IMR-90 (cell line): ENCODE results near the gene PDE5A. TPM values are rescaled to one million over a fixed set of nuclear protein-coding genes. Genes with fewer than 3 reads are reported as not detected.

Experiments
- ATAC-seq: fragments of 200-7000 bp; cut with Tn5 transposase; 2 replicates; pipeline ENCODE4 v1.9.1; 2020; ENCODE audit warnings: low read depth, mild to moderate bottlenecking, moderate library complexity
- BruUV-seq: library from RNA; stranded (reverse); fragments of 400-500 nt; replicated peaks from 2 replicates; lab custom pipeline; 2021; lab: Mats Ljungman, UMichigan
- CTCF ChIA-PET: fragments of 300-600 bp; formaldehyde crosslinking; extraction: SDS; loops from one replicate; lab custom pipeline; 2021; ENCODE audit warnings: antibody characterized with exemption; lab: Yijun Ruan, JAX
- POLR2A ChIA-PET: fragments of 300-600 bp; sonication (Branson Sonifier 250); formaldehyde crosslinking; loops from one replicate; lab custom pipeline; 2022; ENCODE audit warnings: antibody characterized with exemption; ENCODE audit not compliant: unreplicated experiment; lab: Charles Lee
- DNase-seq: peaks from one replicate; pipeline ENCODE4 v3.0.0; 2013
- H2AFZ ChIP-seq: replicated peaks from 2 replicates; pipeline ENCODE3; 2013; ENCODE audit warnings: low read length, mild to moderate bottlenecking; ENCODE audit not compliant: poor library complexity
- H2AK5ac ChIP-seq: 2 replicates; pipeline ENCODE4 v1.6.1; 2013; ENCODE audit warnings: low read depth, low read length, inconsistent platforms
- H2AK9ac ChIP-seq: replicated peaks from 2 replicates; pipeline ENCODE3; 2013; ENCODE audit warnings: mild to moderate bottlenecking, low read depth, low read length, moderate library complexity; ENCODE audit not compliant: poor library complexity
- H2BK120ac ChIP-seq: 2 replicates; pipeline ENCODE4 v1.6.1; 2013; ENCODE audit warnings: low read depth, low read length, inconsistent platforms
- H2BK15ac ChIP-seq: 3 replicates; pipeline ENCODE4 v1.6.1; 2013; ENCODE audit warnings: low read depth, low read length, inconsistent platforms
- H2BK20ac ChIP-seq: 2 replicates; pipeline ENCODE4 v1.6.1; 2013; ENCODE audit warnings: low read depth, mild to moderate bottlenecking, inconsistent platforms, low read length, moderate library complexity
- H2BK5ac ChIP-seq: 2 replicates; pipeline ENCODE4 v1.6.1; 2013; ENCODE audit warnings: mild to moderate bottlenecking, low read depth, low read length, inconsistent platforms; ENCODE audit not compliant: poor library complexity, severe bottlenecking
- H3K14ac ChIP-seq: replicated peaks from 2 replicates; pipeline ENCODE4 v1.6.1; 2013; ENCODE audit warnings: low read depth, low read length, inconsistent platforms
- H3K18ac ChIP-seq: 2 replicates; pipeline ENCODE4 v1.6.1; 2013; ENCODE audit warnings: low read depth, low read length, control low read depth
- H3K23ac ChIP-seq: 2 replicates; pipeline ENCODE4 v1.6.1; 2013; ENCODE audit warnings: low read depth, low read length, inconsistent platforms
- H3K27ac ChIP-seq: 2 replicates; pipeline ENCODE4 v1.5.1; 2013; ENCODE audit warnings: mild to moderate bottlenecking, control low read depth, low read length; ENCODE audit not compliant: insufficient read depth
- H3K27me3 ChIP-seq: 2 replicates; pipeline ENCODE4 v1.6.1; 2013; ENCODE audit warnings: low read length; ENCODE audit not compliant: control insufficient read depth, insufficient read depth
- H3K36me3 ChIP-seq: 2 replicates; pipeline ENCODE4 v1.6.1; 2013; ENCODE audit warnings: low read length, mixed read lengths; ENCODE audit not compliant: control insufficient read depth, insufficient read depth
- H3K4ac ChIP-seq: 2 replicates; pipeline ENCODE4 v1.6.1; 2013; ENCODE audit warnings: low read depth, low read length, inconsistent platforms
- H3K4me1 ChIP-seq: 2 replicates; pipeline ENCODE4 v1.6.1; 2013; ENCODE audit warnings: low read length, mixed read lengths; ENCODE audit not compliant: control insufficient read depth, insufficient read depth
- H3K4me2 ChIP-seq: 2 replicates; pipeline ENCODE4 v1.6.1; 2013; ENCODE audit warnings: low read depth, mild to moderate bottlenecking, control low read depth, low read length, moderate library complexity
- H3K4me3 ChIP-seq: 2 replicates; pipeline ENCODE4 v1.5.1; 2013; ENCODE audit warnings: low read depth, mild to moderate bottlenecking, control low read depth, low read length, moderate library complexity; ENCODE audit not compliant: insufficient read depth
- H3K56ac ChIP-seq: 2 replicates; pipeline ENCODE4 v1.6.1; 2013; ENCODE audit warnings: low read length, inconsistent platforms; ENCODE audit not compliant: insufficient read depth; ENCODE audit errors: extremely low read depth
- H3K79me1 ChIP-seq, 2 experiments: 2 replicates each; pipeline ENCODE4 v1.6.1; 2013; ENCODE audit warnings: low read length in 2 of 2, inconsistent platforms in 1 of 2, low read depth in 1 of 2
- H3K9ac ChIP-seq: 2 replicates; pipeline ENCODE4 v1.6.1; 2013; ENCODE audit warnings: low read depth, low read length, control low read depth
- H3K9me1 ChIP-seq: 2 replicates; pipeline ENCODE4 v1.6.1; 2013; ENCODE audit warnings: low read length, inconsistent platforms; ENCODE audit not compliant: insufficient read depth
- H3K9me3 ChIP-seq: 2 replicates; pipeline ENCODE4 v1.6.1; 2013; ENCODE audit warnings: low read length; ENCODE audit not compliant: control insufficient read depth, insufficient read depth
- H4K20me1 ChIP-seq: 2 replicates; pipeline ENCODE4 v1.6.1; 2013; ENCODE audit warnings: low read length, inconsistent platforms; ENCODE audit not compliant: insufficient read depth
- H4K5ac ChIP-seq: 2 replicates; pipeline ENCODE4 v1.6.1; 2013; ENCODE audit warnings: mild to moderate bottlenecking, low read depth, low read length, control low read depth
- H4K8ac ChIP-seq, 2 experiments: 2 replicates each; pipeline ENCODE4 v1.6.1; 2013; ENCODE audit warnings: low read depth in 2 of 2, low read length in 2 of 2, control low read depth in 1 of 2, inconsistent platforms in 1 of 2
- H4K91ac ChIP-seq: 2 replicates; pipeline ENCODE4 v1.6.1; 2013; ENCODE audit warnings: low read depth, low read length, inconsistent platforms; ENCODE audit not compliant: insufficient read depth
- CEBPB ChIP-seq: IDR thresholded peaks from 2 replicates; pipeline ENCODE4 v1.6.1; 2012; ENCODE audit warnings: low read depth, low read length, improper control_type of control experiment
- ELK1 ChIP-seq: fragments of 150-350 bp; IDR thresholded peaks from 2 replicates; pipeline ENCODE4 v1.6.1; 2016; ENCODE audit warnings: low read depth, mild to moderate bottlenecking, low read length, moderate library complexity, borderline replicate concordance
- WGBS, 2 experiments: methylation state at CpG; one replicate each; pipeline versions ENCODE4 v1.1.5 to v1.1.7; 2013; ENCODE audit warnings: missing lambda C conversion rate in 2 of 2; ENCODE audit not compliant: insufficient read length in 1 of 2; ENCODE audit errors: extremely low coverage in 2 of 2; 5-methylcytosine and 5-hydroxymethylcytosine counted together
- dilution Hi-C: fragments of 300-500 bp; cut with HindIII; formaldehyde crosslinking; loops from one replicate; pipeline ENCODE4 v1.14.3; 2018; ENCODE audit warnings: low sequenced_read_pairs; ENCODE audit not compliant: unreplicated experiment
- in situ Hi-C: fragments of 300-500 bp; cut with MboI; formaldehyde crosslinking; loops from 3 replicates; pipeline ENCODE4 v1.14.3; 2019; ENCODE audit warnings: low sequenced_read_pairs, inconsistent platforms, mixed read lengths
- intact Hi-C: fragments of 100-400 bp; cut with micrococcal nuclease; formaldehyde crosslinking; loops from 2 replicates; pipeline ENCODE4 v1.10.0; 2022
- polyA plus RNA-seq, 3 experiments: library from polyadenylated mRNA; depleted of rRNA; stranded (reverse); fragments of >200 nt; gene quantifications; 2 replicates each; pipeline ENCODE4 v1.2.3, GENCODE V29; 2012; ENCODE audit warnings: low replicate concordance in 1 of 3
- total RNA-seq: library from RNA; depleted of rRNA; stranded (reverse); fragments of >200 nt; gene quantifications from 2 replicates; pipeline ENCODE4 v1.2.3, GENCODE V29; 2012

The PDE5A gene
- total and polyA plus RNA-seq, 2 of the 4 experiments (the other 2 are of a cell fraction) = 101 to 770 TPM

- Histone ChIP-seq H3K79me1 (0 out of 4 replicates have a peak, but pooled peaks cover 0 to 4% of the 10 kb centered on the region in 2 experiments), H3K27me3 (no peaks in the 10 kb centered on the region), H3K4me2 (no peak overlapping the region), H3K4me3 (no peak overlapping the region), H3K56ac (peak overlapping the region; percentile 45; the same call in 1 of the 2 replicates), H3K9ac (no peak overlapping the region), H2BK5ac (peak overlapping the region; percentile 67), H3K4me1 (peaks cover 14% of the 10 kb centered on the region), H2AK9ac (no peak overlapping the region), H2BK120ac (peak overlapping the region; percentile 67), H2BK20ac (peak overlapping the region; percentile 71), H2AK5ac (peak overlapping the region; percentile 74; the same call in 1 of the 2 replicates), H4K91ac (peak overlapping the region; percentile 10; the same call in 1 of the 2 replicates), H3K27ac (no peak overlapping the region; the same call in 1 of the 2 replicates), H3K14ac (peak overlapping the region; percentile 38), H3K9me1 (0 out of 2 replicates have a peak, but pooled peaks cover 9% of the 10 kb centered on the region), H2AFZ (no peak overlapping the region), H3K23ac (no peak overlapping the region), H4K8ac (peak overlapping the region; percentile 6 to 38; a peak in 2 of 4 replicates), H2BK15ac (peak overlapping the region; percentile 1; the same call in 2 of the 3 replicates), H3K18ac (peak overlapping the region; percentile 78; the same call in 1 of the 2 replicates), H3K36me3 (no peaks in the 10 kb centered on the region), H4K20me1 (no peaks in the 10 kb centered on the region), H4K5ac (peak overlapping the region; percentile 61; the same call in 1 of the 2 replicates), H3K9me3 (no peaks in the 10 kb centered on the region), H3K4ac (peak overlapping the region; percentile 84)
- ChIA-PET POLR2A (no interaction called here), CTCF (no interaction called here)
- 60% methylated on average over 1 of the region's 3 CpGs; no CpG with 5 or more reads in 1 of the 2 experiments for WGBS, 2 experiments
- intact Hi-C loops = no loop called here
- dilution Hi-C loops = no loop called here
- TF ChIP-seq CEBPB = peak; percentile 74
- TF ChIP-seq ELK1 = no peak
- DNase-seq (peak; percentile 89), ATAC-seq (peak; percentile 85)
- no TSS peak for BruUV-seq
- in situ Hi-C loops = no loop called here
These were observed 19.0 kb upstream of the PDE5A start for GRCh38 chr4:119647558-119647957.
